ENCODE data around the gene PNMA6E.
A peak's percentile ranks its signal among the peaks of the same experiment; 100 is the strongest.

The PNMA6E gene

DNA sequence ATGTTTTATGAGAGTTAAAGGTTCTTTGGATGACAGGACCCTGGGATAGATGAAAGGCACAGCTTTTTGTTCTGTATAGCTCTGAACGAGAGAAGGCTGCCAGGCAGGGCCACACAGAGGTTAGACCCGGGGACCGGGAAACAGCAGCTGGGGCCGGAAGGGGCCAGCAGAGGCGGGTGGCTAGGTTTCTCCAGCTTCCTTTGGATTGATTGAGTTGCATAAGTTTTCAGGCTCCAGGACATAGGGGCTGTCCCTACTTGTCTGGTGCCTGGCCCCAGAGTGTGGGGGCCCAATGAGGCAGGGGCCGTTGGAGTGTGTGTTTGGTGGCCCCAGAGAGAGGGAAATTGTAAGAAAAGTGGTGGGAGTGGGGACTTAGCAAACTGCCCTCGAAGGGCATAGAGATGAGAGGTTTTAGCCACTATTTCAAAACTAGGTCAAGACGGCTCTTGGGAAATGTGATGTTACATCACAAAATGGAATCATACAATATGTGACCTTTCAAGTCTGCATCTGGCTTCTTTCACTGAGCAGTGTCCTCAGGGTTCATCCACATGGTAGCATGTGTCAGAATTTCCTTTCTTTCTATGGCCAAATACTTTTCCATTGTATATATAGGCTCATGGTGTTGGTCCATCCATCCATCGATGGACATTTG lies 13.8 kb upstream of the PNMA6E start:
- ChIA-PET CTCF (no interaction called here), POLR2A (no interaction called here)
- no peak for DNase-seq (ENCODE audit: extremely low spot score)
- TF ChIP-seq, protein P1, sequence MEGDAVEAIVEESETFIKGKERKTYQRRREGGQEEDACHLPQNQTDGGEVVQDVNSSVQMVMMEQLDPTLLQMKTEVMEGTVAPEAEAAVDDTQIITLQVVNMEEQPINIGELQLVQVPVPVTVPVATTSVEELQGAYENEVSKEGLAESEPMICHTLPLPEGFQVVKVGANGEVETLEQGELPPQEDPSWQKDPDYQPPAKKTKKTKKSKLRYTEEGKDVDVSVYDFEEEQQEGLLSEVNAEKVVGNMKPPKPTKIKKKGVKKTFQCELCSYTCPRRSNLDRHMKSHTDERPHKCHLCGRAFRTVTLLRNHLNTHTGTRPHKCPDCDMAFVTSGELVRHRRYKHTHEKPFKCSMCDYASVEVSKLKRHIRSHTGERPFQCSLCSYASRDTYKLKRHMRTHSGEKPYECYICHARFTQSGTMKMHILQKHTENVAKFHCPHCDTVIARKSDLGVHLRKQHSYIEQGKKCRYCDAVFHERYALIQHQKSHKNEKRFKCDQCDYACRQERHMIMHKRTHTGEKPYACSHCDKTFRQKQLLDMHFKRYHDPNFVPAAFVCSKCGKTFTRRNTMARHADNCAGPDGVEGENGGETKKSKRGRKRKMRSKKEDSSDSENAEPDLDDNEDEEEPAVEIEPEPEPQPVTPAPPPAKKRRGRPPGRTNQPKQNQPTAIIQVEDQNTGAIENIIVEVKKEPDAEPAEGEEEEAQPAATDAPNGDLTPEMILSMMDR (IDR thresholded peaks at IDR 0.05; ENCODE audit: control extremely low read depth, extremely low read depth, low read depth, missing control alignments) = no peak

DNA sequence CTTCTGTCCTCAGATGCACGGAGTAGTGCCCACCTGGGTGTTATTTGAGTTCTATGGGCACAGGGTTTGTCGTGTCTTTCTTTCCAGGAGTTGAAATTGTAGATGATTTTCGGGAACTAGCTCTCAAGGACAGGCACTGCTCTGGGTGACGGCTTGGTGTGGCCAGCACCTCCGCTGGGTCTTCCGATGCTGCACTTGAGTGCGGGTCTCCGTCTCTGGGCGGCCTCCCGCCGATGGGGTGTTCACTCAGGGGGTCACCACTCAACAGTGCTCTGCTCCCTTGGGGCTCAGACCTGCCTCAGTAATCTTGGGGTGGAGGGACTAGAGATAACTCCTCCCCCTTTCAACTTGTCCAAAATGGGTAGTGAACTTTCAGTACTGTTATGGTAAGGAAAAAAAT lies 12.6 kb upstream of the PNMA6E start:
- DNase-seq (ENCODE audit: extremely low spot score) = no peak
- CTCF ChIA-PET = no interaction called here
- POLR2A ChIA-PET = no interaction called here
- TF ChIP-seq, protein P1 (IDR thresholded peaks at IDR 0.05; ENCODE audit: control extremely low read depth, extremely low read depth, low read depth, missing control alignments) = no peak

DNA sequence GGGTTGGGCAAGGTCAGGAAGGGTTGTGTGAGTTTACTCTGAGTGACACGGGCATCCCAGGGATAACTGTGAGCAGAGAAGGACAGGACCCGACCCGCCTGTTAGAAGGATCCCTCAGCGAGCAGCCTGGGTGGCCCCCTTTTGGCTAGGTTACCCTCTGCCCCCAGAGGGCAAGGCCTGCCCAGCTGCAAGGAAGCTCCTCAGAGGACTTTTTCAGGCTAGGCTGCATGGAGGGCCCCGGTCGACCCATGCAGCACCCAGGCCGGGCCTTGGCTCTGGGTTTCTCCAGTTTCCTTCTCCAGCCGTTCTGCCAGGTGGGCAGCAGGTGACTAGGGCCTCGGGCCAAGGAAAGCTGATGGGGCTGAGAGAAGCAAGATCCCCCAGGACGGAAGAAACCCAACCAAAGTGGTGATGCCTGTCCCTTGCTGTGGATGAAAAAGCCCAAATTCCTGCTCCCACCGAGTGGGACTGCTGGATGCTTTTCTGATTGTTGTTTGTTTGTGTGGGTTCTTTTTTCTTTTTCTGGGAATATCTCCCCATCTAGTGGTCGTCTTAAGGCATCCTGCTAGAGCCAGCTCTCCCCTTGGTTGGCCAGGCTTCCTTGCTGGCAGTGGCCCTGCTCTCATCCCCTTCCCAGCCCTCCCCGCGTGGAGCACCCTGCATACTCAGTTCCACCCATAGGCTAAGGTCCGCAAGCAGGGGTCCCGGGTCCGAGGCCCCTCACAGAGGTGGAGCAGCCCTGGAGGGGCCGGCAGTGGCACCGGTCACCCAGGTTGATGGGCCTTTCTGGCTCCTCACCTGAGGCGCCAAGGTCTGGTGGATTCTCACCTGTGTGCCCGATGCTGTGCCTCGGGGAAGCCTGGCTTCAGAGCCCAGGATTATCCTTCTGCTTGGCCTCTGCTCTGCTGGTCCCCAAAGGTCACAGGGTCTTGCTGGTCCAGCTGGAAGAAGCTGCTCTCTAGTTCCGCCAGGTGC lies 11.9 kb upstream of the PNMA6E start:
- TF ChIP-seq, protein P1 (IDR thresholded peaks at IDR 0.05; ENCODE audit: control extremely low read depth, extremely low read depth, low read depth, missing control alignments) = no peak
- POLR2A ChIA-PET = no interaction called here

DNA sequence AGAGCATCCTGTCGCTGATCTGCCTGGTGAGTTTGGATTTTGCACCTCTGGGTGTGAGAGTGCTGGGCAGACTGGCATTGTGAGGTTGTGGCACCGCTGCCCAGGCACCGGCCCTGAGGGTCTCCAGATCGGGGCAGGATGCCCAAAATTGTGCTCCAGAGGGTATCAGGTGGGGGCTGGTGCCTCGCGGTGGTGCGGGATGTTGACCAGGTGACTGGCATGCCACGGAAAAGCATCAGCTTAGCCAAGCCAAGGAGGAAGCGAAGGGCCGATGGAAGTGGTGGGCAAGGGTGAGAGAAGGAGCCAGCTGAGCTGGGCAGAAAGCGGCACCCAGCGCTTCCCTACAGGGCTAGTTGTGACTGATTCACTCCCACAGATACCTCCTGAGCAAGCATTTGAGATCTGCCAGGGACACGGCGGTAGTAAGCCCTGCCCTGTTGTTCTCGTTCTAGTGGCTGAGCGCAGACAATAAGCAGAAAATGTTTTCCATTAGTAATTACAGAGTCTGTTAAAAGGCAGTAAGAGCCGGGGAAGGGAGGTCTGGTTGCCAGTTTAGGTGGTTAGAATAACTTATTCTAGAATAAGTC lies 10.9 kb upstream of the PNMA6E start:
- TF ChIP-seq, protein P1 (IDR thresholded peaks at IDR 0.05; ENCODE audit: control extremely low read depth, extremely low read depth, low read depth, missing control alignments) = no peak
- no peak for DNase-seq (ENCODE audit: extremely low spot score)
- POLR2A ChIA-PET = no interaction called here
- CTCF ChIA-PET = no interaction called here

More for the DNA sequence above, 11.9 kb upstream of the PNMA6E start:
- CTCF ChIA-PET = no interaction called here
- DNase-seq (ENCODE audit: extremely low spot score) = no peak

DNA sequence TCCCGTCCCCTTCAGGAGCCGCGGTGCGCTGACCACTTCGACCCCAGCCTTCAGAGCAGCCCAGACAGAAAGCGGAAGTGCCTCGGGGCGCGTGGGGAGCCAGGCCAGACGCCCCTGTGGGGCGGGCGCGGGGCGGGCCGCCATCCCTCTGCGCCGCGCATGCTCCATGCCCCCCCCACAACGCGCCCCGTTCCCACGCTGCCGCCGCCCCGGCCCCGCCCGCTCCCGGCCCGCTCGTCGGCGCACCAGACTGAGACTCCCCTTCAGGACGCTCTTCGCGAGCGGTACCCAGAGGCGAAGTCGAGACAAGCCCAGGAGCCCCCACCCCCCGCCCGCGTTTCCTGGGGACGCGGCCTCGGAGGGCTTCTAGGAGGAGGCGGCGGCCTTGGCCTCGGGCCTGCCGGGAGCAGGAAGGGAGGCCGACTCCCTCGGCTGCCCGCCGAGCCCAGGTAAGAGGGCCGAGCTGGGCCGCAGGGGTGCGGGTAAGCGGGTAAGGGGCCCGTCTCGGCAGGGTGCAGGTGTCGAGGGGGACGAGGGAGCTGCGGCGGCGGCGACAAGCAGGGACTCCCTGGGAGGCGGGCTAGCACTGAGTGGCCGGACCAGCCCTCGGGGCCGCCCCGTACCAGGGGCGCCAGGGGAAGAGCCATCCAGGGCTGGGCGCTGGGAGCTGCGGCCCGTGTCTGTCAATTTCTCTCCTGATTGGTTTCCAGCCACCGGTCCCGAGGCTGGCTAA lies 10.3 kb upstream of the PNMA6E start, which contains the start of gene ZFP92:
ZFP92 (plus strand) TSS at position 218 of the 733 bp plus-strand sequence. CDS start 6,851 bp downstream, outside the sequence.
- POLR2A ChIA-PET = no interaction called here
- peak; percentile 80 for DNase-seq (ENCODE audit: extremely low spot score)
- CTCF ChIA-PET = no interaction called here
- TF ChIP-seq, protein P1 (IDR thresholded peaks at IDR 0.05; ENCODE audit: control extremely low read depth, extremely low read depth, low read depth, missing control alignments) = no peak

DNA sequence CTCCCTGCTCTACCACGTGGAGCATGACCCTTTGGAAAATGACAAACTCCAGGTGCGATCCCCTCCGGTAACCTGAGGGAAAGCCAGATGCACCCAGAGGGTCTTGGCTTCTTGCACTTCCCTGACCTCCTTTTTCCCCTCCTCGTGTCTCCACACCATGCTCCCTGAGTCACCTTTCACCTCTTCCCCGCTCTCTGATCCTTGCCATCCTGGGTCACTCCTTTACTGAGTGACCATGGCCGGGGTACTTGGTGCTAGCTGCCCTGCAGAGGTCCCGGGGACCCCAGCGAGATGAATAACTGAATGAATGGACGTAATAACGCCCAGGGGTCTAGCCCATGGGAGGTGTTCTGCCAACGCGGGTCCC lies 9.7 kb upstream of the PNMA6E start:
- ChIA-PET CTCF (interaction anchor here (1.3 kb wide), 1 partner anchor 12 kb away, joined by 3 read pairs; no protein-coding TSS in a partner anchor), POLR2A (no interaction called here)
- no peak for DNase-seq (ENCODE audit: extremely low spot score)
- TF ChIP-seq, protein P1 (IDR thresholded peaks at IDR 0.05; ENCODE audit: control extremely low read depth, extremely low read depth, low read depth, missing control alignments) = no peak

All from GM10248 (cell line).